Stimulated activated effector memory CD8-positive, alpha-beta T cell treated with anti-CD3 and anti-CD28 coated beads, Interleukin-12 subunit alpha, Interleukin-12 subunit beta, amount 100 ng/mL, for 72 hours (primary cell): ENCODE data around the gene SFMBT2.

Source experiments
- ATAC-seq: fragments of 150-1000 bp; cut with Tn5 transposase; 2 replicates; pipeline ENCODE4 v1.10.0; 2021
- DNase-seq, 2 donors: peaks; one replicate each; pipeline ENCODE4 v3.0.0; 2021 to 2022; ENCODE audit warnings: low spot score in 2 of 2
- H3K27ac Mint-ChIP-seq: one replicate; pipeline ENCODE4 v1.8.0; 2022; ENCODE audit warnings: mild to moderate bottlenecking, mixed read lengths
- H3K36me3 Mint-ChIP-seq: one replicate; pipeline ENCODE4 v1.8.0; 2022; ENCODE audit warnings: mild to moderate bottlenecking, mixed read lengths
- H3K4me1 Mint-ChIP-seq: one replicate; pipeline ENCODE4 v1.8.0; 2022; ENCODE audit warnings: mixed read lengths
- H3K4me3 Mint-ChIP-seq: one replicate; pipeline ENCODE4 v1.8.0; 2022; ENCODE audit warnings: mild to moderate bottlenecking, mixed read lengths
- H3K9me3 Mint-ChIP-seq: one replicate; pipeline ENCODE4 v1.8.0; 2022; ENCODE audit warnings: mixed read lengths

The SFMBT2 gene

DNA sequence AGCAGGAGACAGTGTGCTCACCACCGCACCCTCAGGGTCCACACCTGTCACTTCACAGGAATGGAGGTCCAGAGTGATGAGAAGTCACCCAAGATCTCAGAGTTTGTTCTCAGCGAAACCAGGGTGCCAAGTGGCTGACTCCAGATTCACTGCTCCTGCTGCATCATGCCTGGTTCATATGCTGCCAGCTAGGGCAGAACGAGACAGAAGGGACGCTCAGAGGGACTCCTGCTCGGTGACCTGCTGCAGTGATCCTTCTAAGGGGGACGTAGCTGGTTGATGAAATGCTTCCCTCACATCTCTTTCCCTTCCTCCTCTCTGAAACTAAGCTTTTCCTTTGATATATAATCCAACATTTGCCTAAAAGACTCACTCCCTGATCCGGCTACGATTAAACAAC lies 248.5 kb downstream of the SFMBT2 start:
- DNase-seq (no peak), ATAC-seq (no peak)
- Mint-ChIP-seq H3K36me3 (peaks cover 79% of the 10 kb centered on the region), H3K4me1 (peaks cover 11% of the 10 kb centered on the region), H3K4me3 (no peak overlapping the region), H3K9me3 (no peaks in the 10 kb centered on the region), H3K27ac (no peak overlapping the region)

DNA sequence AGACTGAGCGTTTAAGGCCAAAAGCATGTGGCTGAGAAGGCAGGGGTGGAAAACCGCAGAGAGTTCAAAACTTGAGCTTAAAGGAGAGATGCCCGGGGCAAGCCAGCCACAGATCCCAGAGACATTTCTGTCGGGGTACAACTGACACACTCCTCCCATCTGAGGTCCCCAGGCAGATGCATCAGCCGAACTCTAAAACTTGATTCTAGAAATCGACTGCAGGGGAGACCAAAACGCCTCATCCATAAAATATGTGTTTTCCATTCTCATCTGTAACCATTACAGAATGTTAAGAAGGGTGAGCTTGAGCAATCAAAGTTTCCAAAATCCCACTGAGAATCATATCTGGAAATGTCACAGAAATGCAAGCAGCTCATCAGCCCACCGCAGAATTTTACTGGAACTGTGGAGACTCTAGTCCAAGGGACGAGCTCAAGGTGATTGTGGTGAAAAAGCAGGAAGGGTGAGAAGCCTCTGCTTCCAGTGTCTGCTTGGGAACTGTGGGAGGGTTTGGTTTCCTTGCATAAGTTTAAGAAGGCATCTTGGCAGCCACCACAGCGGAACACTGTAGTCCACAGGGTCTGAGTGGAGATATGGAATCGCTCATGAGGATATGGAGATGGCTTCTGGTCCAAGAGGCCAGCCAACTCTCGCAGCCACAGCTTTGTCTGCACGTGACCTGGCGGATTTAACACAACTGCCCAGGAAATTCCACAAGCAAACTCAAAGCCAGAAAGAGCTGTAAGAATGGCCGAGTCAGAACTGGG lies 249.2 kb downstream of the SFMBT2 start:
- Mint-ChIP-seq H3K9me3 (no peaks in the 10 kb centered on the region), H3K27ac (no peak overlapping the region), H3K4me1 (peaks cover 11% of the 10 kb centered on the region), H3K4me3 (no peak overlapping the region), H3K36me3 (peaks cover 72% of the 10 kb centered on the region)
- DNase-seq = no peak
- no peak for ATAC-seq

DNA sequence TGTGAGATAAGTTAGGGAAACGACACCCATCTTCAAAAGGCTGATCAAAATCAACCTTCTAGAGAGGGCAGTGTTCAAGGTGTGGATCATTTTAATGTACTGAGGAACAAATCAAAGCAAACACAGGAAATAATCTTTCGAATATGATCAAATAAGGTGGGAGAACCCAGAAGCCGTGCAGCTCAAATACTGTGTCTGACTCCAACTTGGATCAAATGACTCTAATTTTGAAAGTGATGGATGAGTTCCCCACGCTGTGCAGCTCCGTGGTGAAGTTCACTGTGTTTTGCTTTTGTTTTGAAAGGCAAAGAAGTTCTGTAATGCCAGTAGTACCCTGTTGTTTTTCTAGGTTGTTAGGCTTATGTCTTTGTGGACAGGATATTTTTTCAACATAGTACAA lies 250.9 kb downstream of the SFMBT2 start:
- Mint-ChIP-seq H3K27ac (peak overlapping the region; percentile 87), H3K9me3 (no peaks in the 10 kb centered on the region), H3K36me3 (peaks cover 66% of the 10 kb centered on the region), H3K4me3 (no peak overlapping the region), H3K4me1 (peaks cover 11% of the 10 kb centered on the region)
- DNase-seq = no peak
- peak; percentile 47 for ATAC-seq

- DNase-seq (no peak), ATAC-seq (no peak)
- no peaks in the 10 kb centered on the region for H3K9me3 Mint-ChIP-seq
- no peak overlapping the region for H3K4me3 Mint-ChIP-seq
- H3K4me1 Mint-ChIP-seq = peaks cover 11% of the 10 kb centered on the region
- peaks cover 66% of the 10 kb centered on the region for H3K36me3 Mint-ChIP-seq
- H3K27ac Mint-ChIP-seq = peak overlapping the region; percentile 87
These were observed 251.3 kb downstream of the SFMBT2 start for GRCh38 chr10:7159517-7159916.

- no peaks in the 10 kb centered on the region for H3K9me3 Mint-ChIP-seq
- H3K4me1 Mint-ChIP-seq = peaks cover 11% of the 10 kb centered on the region
- DNase-seq (no peak), ATAC-seq (no peak)
- H3K4me3 Mint-ChIP-seq = no peak overlapping the region
- peak overlapping the region; percentile 73 for H3K27ac Mint-ChIP-seq
- peaks cover 45% of the 10 kb centered on the region for H3K36me3 Mint-ChIP-seq
These were observed 253.7 kb downstream of the SFMBT2 start for GRCh38 chr10:7157091-7157490.

DNA sequence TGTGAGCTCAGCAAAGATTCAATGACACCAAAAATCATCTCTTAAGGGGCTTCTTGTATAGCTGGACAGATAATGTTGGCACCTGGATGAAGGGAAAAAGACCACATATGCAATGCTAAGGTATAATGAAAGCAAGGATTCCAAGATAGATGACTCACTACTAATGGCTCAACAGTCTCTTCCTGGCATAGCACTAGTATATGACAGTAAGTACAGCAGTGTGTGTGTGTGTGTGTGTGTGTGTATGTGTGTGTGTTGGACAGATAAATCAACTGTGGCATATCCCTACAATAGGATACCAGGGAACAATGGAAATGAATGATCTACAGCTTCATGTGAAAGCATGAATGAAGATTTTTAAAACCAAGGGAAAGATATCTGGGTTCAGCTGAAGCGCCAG lies 257.1 kb downstream of the SFMBT2 start:
- H3K27ac Mint-ChIP-seq = no peak overlapping the region
- no peak overlapping the region for H3K4me3 Mint-ChIP-seq
- H3K4me1 Mint-ChIP-seq = no peaks in the 10 kb centered on the region
- no peaks in the 10 kb centered on the region for H3K9me3 Mint-ChIP-seq
- ATAC-seq (no peak), DNase-seq (no peak)
- peaks cover 11% of the 10 kb centered on the region for H3K36me3 Mint-ChIP-seq

- Mint-ChIP-seq H3K4me1 (no peaks in the 10 kb centered on the region), H3K36me3 (peaks cover 4% of the 10 kb centered on the region), H3K4me3 (no peak overlapping the region), H3K9me3 (no peaks in the 10 kb centered on the region), H3K27ac (no peak overlapping the region)
- ATAC-seq (no peak), DNase-seq (no peak)
These were observed 257.9 kb downstream of the SFMBT2 start for GRCh38 chr10:7152982-7153381.

GRCh38 chr10:7152341-7152740 lies 258.5 kb downstream of the SFMBT2 start:
- no peaks in the 10 kb centered on the region for H3K9me3 Mint-ChIP-seq
- H3K36me3 Mint-ChIP-seq = no peaks in the 10 kb centered on the region
- no peak overlapping the region for H3K27ac Mint-ChIP-seq
- no peak for DNase-seq
- H3K4me1 Mint-ChIP-seq = no peaks in the 10 kb centered on the region
- H3K4me3 Mint-ChIP-seq = no peak overlapping the region
- no peak for ATAC-seq

GRCh38 chr10:7151538-7151937 lies 259.3 kb downstream of the SFMBT2 start:
- Mint-ChIP-seq H3K27ac (no peak overlapping the region), H3K4me3 (no peak overlapping the region), H3K9me3 (no peaks in the 10 kb centered on the region), H3K4me1 (no peaks in the 10 kb centered on the region), H3K36me3 (no peaks in the 10 kb centered on the region)
- no peak for DNase-seq
- no peak for ATAC-seq

- no peaks in the 10 kb centered on the region for H3K4me1 Mint-ChIP-seq
- DNase-seq (no peak), ATAC-seq (no peak)
- no peaks in the 10 kb centered on the region for H3K9me3 Mint-ChIP-seq
- no peak overlapping the region for H3K4me3 Mint-ChIP-seq
- H3K27ac Mint-ChIP-seq = no peak overlapping the region
- no peaks in the 10 kb centered on the region for H3K36me3 Mint-ChIP-seq
These were observed 260.5 kb downstream of the SFMBT2 start for GRCh38 chr10:7150349-7150748.

DNA sequence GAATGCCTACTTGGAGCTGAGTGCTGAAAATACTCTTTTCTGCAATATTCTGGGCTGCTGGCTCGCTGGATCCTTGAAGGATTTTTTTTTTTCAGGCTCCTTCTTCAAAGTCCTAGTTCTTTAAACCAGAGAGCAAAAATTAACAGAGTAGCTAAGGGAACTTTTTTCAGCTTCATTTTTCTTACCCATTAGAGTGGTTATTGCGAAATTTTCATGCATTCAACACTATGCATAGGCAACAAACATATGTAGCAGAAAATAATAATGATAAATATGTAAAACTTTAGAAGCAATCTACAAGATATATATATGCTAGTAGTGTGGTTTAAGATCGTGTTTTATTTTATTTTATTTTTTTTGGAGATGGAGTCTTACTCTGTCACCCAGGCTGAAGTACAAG lies 264.6 kb downstream of the SFMBT2 start:
- Mint-ChIP-seq H3K27ac (no peak overlapping the region), H3K9me3 (no peaks in the 10 kb centered on the region), H3K36me3 (no peaks in the 10 kb centered on the region), H3K4me3 (no peak overlapping the region), H3K4me1 (no peaks in the 10 kb centered on the region)
- DNase-seq (no peak), ATAC-seq (no peak)

- no peak overlapping the region for H3K27ac Mint-ChIP-seq
- DNase-seq = no peak
- peaks cover 2% of the 10 kb centered on the region for H3K9me3 Mint-ChIP-seq
- no peak for ATAC-seq
- H3K4me1 Mint-ChIP-seq = peaks cover 14% of the 10 kb centered on the region
- no peaks in the 10 kb centered on the region for H3K36me3 Mint-ChIP-seq
- no peak overlapping the region for H3K4me3 Mint-ChIP-seq
These were observed 274.8 kb downstream of the SFMBT2 start for GRCh38 chr10:7136016-7136415.

DNA sequence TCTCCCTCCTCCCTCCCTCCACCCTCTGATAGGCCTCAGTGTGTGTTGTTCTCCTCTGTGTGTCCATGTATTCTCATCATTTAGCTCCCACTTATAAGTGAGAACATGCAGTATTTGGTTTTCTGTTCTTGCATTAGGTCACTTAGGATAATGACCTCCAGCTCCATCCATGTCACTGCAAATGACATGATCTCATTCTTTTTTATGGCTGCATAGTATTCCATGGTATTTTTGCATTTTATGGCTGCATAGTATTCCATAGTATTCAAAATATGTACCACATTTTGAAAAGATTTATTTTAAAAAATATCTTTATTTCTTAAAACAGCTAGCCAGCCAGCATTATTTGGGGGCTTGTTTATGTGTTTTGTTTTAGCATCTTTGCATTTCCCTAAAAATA lies 275.6 kb downstream of the SFMBT2 start:
- Mint-ChIP-seq H3K4me3 (no peak overlapping the region), H3K36me3 (no peaks in the 10 kb centered on the region), H3K9me3 (peaks cover 2% of the 10 kb centered on the region), H3K4me1 (peaks cover 19% of the 10 kb centered on the region), H3K27ac (no peak overlapping the region)
- ATAC-seq = no peak
- no peak for DNase-seq

GRCh38 chr10:7134448-7134847 lies 276.4 kb downstream of the SFMBT2 start:
- H3K4me1 Mint-ChIP-seq = peaks cover 19% of the 10 kb centered on the region

DNA sequence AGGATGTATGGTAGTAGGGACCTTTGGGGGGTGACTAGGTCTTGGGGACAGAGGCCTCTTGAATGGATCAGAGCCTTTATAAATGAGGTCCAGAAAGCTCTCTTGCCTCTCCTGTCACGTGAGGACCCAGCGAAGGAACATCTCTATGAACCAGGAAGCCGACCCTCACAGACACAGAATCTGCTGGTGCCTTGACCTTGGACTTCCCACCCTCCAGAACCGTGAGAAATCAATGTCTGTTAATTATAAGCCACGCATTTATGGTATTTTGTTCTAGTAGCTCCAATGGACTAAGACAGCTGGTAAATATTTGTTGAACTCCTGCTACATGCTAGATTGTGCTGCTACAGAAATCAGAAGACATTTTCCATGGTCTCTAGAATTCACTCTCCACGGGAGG lies 276.9 kb downstream of the SFMBT2 start:
- H3K27ac Mint-ChIP-seq = peak overlapping the region; percentile 10
- no peak overlapping the region for H3K4me3 Mint-ChIP-seq
- ATAC-seq (no peak), DNase-seq (no peak)
- no peaks in the 10 kb centered on the region for H3K36me3 Mint-ChIP-seq
- peaks cover 19% of the 10 kb centered on the region for H3K4me1 Mint-ChIP-seq
- H3K9me3 Mint-ChIP-seq = peaks cover 2% of the 10 kb centered on the region

More at GRCh38 chr10:7134448-7134847, 276.4 kb downstream of the SFMBT2 start:
- H3K36me3 Mint-ChIP-seq = no peaks in the 10 kb centered on the region
- H3K9me3 Mint-ChIP-seq = peaks cover 2% of the 10 kb centered on the region
- peak overlapping the region; percentile 10 for H3K27ac Mint-ChIP-seq
- DNase-seq (no peak), ATAC-seq (no peak)
- H3K4me3 Mint-ChIP-seq = no peak overlapping the region

DNA sequence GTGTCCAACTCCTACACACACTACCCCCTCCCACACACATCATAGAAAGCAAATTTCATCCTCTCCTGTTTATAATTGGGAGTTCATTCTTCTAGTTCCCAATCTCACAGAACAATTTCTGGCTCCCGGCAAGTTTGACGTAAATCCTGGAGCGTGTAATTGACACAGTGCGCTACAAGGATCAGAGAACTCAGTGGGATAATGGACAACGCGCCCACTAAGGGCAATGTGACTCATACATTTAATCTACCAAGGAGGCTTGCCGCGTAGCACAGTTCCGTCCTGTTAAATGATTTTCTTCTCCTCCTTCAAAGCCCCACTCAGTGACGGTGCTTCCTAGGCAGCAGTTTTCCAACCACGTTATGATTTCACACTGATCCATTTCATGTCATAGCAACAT lies 277.6 kb downstream of the SFMBT2 start:
- no peak for ATAC-seq
- Mint-ChIP-seq H3K4me3 (no peak overlapping the region), H3K36me3 (no peaks in the 10 kb centered on the region), H3K4me1 (peaks cover 19% of the 10 kb centered on the region), H3K9me3 (peaks cover 2% of the 10 kb centered on the region), H3K27ac (no peak overlapping the region)
- DNase-seq = no peak
